Large intestine (tissue), 3 donors: ENCODE data around the gene DOCK9. TPM values are rescaled to one million over a fixed set of nuclear protein-coding genes. Genes with fewer than 3 reads are reported as not detected.

Experiments
- DNase-seq, 2 donors: peaks; one replicate each; pipeline versions ENCODE4 v3.0.0 to v3.0.0-alpha.2; 2013
- H3K27ac ChIP-seq: one replicate; pipeline ENCODE4 v1.5.1; 2013; ENCODE audit warnings: low read length
- H3K27me3 ChIP-seq: 2 replicates; pipeline ENCODE4 v1.6.1; 2013; ENCODE audit warnings: low read length; ENCODE audit not compliant: control insufficient read depth, insufficient read depth
- H3K36me3 ChIP-seq: 2 replicates; pipeline ENCODE4 v1.6.1; 2013; ENCODE audit warnings: low read length; ENCODE audit not compliant: control insufficient read depth, insufficient read depth
- H3K4me1 ChIP-seq: one replicate; pipeline ENCODE4 v1.6.1; 2013; ENCODE audit warnings: low read length; ENCODE audit not compliant: control insufficient read depth, insufficient read depth
- H3K4me3 ChIP-seq: one replicate; pipeline ENCODE4 v1.5.1; 2013; ENCODE audit warnings: low read length
- H3K9me3 ChIP-seq: one replicate; pipeline ENCODE4 v1.6.1; 2013; ENCODE audit warnings: mild to moderate bottlenecking, low read depth, low read length, moderate library complexity; ENCODE audit not compliant: control insufficient read depth
- WGBS: methylation state at CpG from one replicate; pipeline ENCODE4 v1.1.5; 2013; ENCODE audit warnings: low lambda C conversion rate; ENCODE audit not compliant: insufficient coverage; 5-methylcytosine and 5-hydroxymethylcytosine counted together
- polyA plus RNA-seq: library from polyadenylated mRNA; unstranded; fragments of 120-200 nt; gene quantifications from one replicate; pipeline ENCODE4 v1.2.1, GENCODE V29; 2013

DOCK9 gene
- polyA plus RNA-seq, 1 donor, result 103 TPM

DNA sequence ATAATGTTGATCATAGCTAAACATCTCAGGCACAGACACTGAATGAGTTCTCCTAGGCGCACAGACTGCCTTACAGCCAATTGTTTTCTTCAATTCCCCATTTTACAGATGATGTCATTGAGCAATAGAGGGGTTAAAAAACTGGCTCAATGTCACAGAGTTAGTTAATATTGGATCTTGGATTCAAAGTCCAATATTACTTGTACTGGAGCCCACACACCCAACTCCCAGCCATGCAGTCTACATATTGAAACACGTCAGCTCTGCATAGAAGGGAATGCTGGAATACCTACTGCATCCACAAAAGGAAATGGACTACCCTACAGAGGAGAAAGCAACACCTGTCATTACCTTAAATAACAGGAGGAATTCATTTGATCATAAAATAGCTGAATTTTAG, 149.2 kb downstream of the DOCK9 start:
- no CpG with 5 or more reads among the region's 2 CpGs for WGBS
- DNase-seq, result no peak
- Histone ChIP-seq H3K36me3 (peaks cover 78% of the 10 kb centered on the region), H3K4me3 (no peak overlapping the region), H3K27ac (no peak overlapping the region), H3K27me3 (no peaks in the 10 kb centered on the region), H3K9me3 (no peaks in the 10 kb centered on the region), H3K4me1 (peaks cover 5% of the 10 kb centered on the region)

DNA sequence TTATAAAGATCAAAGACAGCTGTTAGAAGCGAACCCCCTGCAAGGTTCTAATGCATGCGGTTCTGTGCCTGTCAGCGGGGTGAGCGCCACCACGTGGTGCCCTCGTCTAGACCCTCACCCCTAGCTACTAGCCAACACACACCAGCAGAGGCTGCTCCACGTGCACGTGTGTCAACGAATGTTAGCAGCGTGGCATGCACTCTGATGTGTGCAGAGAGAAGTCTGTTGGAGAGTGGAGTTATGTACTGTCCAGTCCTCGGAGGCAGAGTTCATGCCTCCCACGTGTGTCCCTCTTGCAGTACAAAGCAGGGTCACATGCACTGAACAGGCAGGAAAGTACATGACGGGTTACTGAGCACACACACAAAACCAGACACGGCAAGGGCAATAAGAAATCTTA, 150.4 kb downstream of the DOCK9 start:
- Histone ChIP-seq H3K36me3 (peaks cover 83% of the 10 kb centered on the region), H3K4me1 (peaks cover 12% of the 10 kb centered on the region), H3K27ac (no peak overlapping the region), H3K4me3 (no peak overlapping the region), H3K9me3 (no peaks in the 10 kb centered on the region), H3K27me3 (no peaks in the 10 kb centered on the region)
- no CpG with 5 or more reads among the region's 14 CpGs for whole genome bisulfite sequencing
- no peak for DNase-seq

DNA sequence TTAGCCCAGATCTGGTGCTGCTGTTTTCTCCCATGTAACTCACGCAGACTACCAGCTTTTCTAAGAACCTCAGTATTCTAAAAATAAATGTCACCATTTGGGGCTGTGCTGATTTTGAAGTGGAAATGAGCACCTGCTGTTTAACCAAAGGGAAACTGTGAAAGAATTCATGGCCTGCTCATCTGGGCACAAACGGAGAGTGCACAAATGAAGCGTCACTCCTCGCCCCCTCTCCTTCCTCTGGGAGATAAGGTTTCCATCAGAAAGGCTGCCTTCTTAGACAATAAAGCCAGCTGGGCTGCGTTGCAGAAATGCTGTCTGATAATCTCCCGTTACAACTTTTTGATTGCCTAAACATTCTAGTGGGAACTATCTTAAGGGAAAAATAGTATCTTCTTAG, 151.7 kb downstream of the DOCK9 start:
- DNase-seq, result no peak
- Histone ChIP-seq H3K4me1 (peaks cover 20% of the 10 kb centered on the region), H3K36me3 (peaks cover 74% of the 10 kb centered on the region), H3K27me3 (no peaks in the 10 kb centered on the region), H3K9me3 (no peaks in the 10 kb centered on the region), H3K4me3 (no peak overlapping the region), H3K27ac (no peak overlapping the region)
- WGBS, result no CpG with 5 or more reads among the region's 6 CpGs

DNA sequence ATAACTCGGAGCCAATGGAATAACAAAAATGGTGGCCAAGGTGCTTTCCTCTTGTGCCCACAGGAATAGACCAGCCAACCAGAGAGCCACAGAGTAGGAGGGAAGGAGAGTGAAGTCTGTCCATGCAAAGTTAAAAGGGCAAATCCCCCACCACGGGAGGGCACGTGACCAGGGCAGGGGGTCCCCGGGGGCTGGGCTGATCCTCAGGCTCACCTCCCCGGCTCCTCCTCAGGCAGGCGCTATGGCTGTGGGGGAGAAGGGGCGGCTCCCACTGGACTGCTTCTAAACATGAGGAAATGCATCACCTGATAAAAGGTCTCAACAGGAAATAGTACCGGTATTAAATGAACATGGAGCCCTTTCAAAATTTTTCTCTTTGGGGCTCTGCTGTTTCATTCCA, 152.2 kb downstream of the DOCK9 start:
- Histone ChIP-seq H3K27ac (no peak overlapping the region), H3K36me3 (peaks cover 75% of the 10 kb centered on the region), H3K9me3 (no peaks in the 10 kb centered on the region), H3K27me3 (no peaks in the 10 kb centered on the region), H3K4me1 (peaks cover 25% of the 10 kb centered on the region), H3K4me3 (no peak overlapping the region)
- DNase-seq, result no peak
- WGBS, result 83% methylated on average over 1 of the region's 8 CpGs

DNA sequence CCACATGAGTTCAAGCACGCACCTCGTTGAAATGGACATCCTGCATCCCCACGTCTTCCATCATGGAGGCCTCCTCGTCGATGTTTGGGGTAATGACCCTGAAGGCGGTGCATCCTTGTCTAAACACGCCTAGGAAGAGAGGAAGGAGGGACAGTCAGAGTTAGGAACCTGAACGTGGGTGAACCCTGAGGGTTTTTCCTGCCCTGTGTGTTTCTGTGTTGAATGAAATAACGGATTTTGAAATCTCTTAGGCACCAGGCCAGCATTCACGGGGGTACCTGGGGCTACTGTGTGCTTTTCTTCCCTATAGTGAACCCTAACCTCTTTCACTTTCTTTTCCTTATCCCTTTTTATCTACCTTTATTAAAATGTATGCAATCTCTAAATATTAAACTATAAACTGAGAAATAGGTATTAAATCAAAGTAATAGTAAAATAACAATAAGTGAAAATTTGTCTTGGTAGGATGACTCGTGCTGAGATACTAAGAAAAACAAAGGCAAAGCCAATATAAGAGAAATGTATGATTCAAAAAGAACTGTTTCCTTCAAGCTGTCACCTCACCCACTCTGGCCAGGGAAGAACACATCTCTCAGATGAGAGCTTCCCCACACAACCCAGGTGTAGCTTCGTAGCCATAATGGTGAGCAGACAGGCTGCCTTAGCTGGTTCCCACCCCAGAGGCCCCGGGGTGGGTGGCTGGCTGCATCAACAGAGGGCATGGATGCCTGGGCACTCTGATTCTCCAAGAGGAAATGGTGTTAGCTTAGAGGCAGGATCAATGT, 153.3 kb downstream of the DOCK9 start:
- H3K36me3 ChIP-seq, result peaks cover 68% of the 10 kb centered on the region
- H3K27me3 ChIP-seq, result no peaks in the 10 kb centered on the region
- DNase-seq, result no peak
- peaks cover 36% of the 10 kb centered on the region for H3K4me1 ChIP-seq
- no peak overlapping the region for H3K4me3 ChIP-seq
- no peaks in the 10 kb centered on the region for H3K9me3 ChIP-seq
- WGBS, result 81% methylated on average over 5 of the region's 13 CpGs
- H3K27ac ChIP-seq, result no peak overlapping the region

DNA sequence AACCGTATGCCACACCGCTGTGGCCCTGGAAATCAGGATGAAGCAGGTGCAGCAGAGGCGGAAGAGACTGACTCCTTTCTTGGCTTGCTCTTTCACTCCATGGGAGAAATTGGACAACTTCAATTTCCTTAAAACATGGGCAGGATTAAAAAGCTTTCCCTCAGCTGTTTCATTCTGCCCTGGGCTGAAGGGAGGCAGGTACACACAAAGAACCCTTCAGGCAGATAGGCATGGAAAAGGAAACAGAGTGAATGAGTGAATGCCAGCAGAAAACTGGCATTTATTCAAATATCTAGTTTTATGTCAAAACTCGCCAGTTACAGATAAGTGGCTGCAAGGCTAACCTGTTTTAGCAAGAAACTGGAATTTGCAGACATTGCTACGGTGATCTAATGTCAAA, 154.4 kb downstream of the DOCK9 start:
- no peak for DNase-seq
- Histone ChIP-seq H3K27me3 (no peaks in the 10 kb centered on the region), H3K4me3 (no peak overlapping the region), H3K4me1 (peaks cover 40% of the 10 kb centered on the region), H3K36me3 (peaks cover 69% of the 10 kb centered on the region), H3K9me3 (no peaks in the 10 kb centered on the region), H3K27ac (peak overlapping the region; percentile 78)
- no CpG with 5 or more reads among the region's 5 CpGs for WGBS

DNA sequence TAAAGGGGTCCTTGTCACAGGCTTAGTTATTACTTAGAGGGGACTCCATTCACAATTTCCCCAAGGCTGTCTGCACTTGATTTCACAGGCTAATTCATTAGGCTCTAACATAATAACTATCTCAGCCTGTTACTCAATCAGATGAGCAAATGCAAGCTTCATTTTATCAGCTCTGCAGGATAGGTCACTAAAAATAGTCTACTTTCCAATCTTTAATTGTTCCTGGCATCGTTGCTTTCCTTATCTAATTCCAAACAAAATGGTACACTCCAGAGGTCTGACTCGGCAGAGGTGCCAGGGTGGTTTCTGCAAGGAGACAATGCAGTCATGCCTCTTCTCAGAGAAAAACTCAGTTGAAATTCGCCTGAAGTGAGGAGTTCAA, 155.6 kb downstream of the DOCK9 start:
- Histone ChIP-seq H3K4me3 (no peak overlapping the region), H3K27me3 (no peaks in the 10 kb centered on the region), H3K36me3 (peaks cover 59% of the 10 kb centered on the region), H3K9me3 (no peaks in the 10 kb centered on the region), H3K4me1 (peaks cover 40% of the 10 kb centered on the region), H3K27ac (peak overlapping the region; percentile 78)
- 23% methylated on average over 3 of the region's 3 CpGs for WGBS
- no peak for DNase-seq

DNA sequence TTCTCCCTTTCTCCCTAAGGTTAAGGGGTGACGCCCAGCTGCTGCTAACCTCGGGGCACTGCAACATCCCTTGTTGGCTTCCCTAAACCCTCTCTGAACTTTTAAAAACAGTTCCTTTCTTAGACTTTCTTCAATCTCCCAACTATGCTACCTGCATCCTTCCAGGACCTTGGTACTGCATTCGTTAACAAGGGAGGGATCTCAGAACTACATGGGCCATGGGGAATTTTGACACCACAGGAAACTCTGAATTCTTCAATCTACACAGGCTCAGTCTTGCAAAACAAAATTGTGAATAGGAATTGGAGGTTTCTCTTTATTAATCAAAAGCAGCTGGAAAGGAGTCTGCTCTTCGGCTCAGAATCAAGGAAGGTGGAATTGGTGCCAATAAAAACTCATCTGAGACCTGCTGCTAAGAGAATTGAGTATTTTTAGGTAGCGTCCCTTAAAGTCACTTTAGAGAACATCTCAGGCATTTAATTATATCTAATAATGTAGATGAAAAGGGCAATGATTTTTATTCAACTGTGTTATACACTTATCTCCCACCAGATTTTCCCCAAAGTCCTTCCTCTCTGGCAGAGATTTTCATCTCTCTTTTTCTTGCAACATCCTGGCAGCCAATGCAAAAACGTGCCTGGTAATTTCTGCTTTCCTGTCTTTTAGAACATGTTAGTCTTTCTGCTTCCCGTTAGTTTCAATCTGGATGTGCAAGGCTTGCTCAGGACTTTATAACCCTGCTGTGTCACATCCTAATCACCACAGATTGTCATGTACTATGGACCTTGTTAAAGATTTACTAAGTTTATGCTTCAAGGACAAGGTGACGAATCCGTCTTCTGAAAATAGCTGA, 156.3 kb downstream of the DOCK9 start:
- no peaks in the 10 kb centered on the region for H3K27me3 ChIP-seq
- H3K4me3 ChIP-seq, result no peak overlapping the region
- no peaks in the 10 kb centered on the region for H3K9me3 ChIP-seq
- peaks cover 40% of the 10 kb centered on the region for H3K4me1 ChIP-seq
- DNase-seq, result peak; percentile 93 to 98
- WGBS, result 13% methylated on average over 3 of the region's 9 CpGs
- peak overlapping the region; percentile 92 for H3K27ac ChIP-seq
- peaks cover 61% of the 10 kb centered on the region for H3K36me3 ChIP-seq

DNA sequence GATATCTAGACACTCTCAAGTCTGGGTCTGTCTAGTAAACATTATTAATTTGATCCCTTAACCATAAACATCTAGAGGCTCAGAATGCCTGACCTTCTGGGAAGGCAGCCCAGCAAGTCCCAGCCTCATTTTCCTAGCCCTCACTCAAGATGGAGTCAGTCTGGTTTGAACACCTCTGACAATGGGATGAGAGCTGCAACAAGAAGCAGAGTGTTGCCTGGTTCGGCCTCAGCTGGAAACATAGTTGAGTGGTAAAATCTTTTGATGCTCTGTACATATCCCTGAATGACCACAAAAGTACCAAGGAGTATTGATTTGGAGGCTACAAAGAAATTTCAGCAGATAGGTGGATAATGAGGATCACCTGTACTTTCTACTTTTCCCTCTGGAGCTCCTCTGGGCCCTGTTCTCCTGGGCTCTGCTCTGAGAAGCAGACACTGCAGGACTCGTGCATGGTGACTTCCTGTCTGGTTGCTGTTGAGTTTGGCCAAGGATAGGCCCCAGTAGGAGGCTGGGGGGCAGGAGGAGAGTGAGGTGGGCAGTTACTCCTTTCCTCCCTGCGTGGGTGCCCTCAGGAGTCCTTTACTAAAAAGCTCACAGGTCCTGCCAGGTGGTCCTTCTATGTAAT, 157.0 kb downstream of the DOCK9 start:
- no peak overlapping the region for H3K4me3 ChIP-seq
- no peaks in the 10 kb centered on the region for H3K9me3 ChIP-seq
- peaks cover 40% of the 10 kb centered on the region for H3K4me1 ChIP-seq
- H3K27me3 ChIP-seq, result no peaks in the 10 kb centered on the region
- WGBS, result no CpG with 5 or more reads among the region's 3 CpGs
- H3K36me3 ChIP-seq, result peaks cover 60% of the 10 kb centered on the region
- peak overlapping the region; percentile 92 for H3K27ac ChIP-seq
- no peak for DNase-seq

DNA sequence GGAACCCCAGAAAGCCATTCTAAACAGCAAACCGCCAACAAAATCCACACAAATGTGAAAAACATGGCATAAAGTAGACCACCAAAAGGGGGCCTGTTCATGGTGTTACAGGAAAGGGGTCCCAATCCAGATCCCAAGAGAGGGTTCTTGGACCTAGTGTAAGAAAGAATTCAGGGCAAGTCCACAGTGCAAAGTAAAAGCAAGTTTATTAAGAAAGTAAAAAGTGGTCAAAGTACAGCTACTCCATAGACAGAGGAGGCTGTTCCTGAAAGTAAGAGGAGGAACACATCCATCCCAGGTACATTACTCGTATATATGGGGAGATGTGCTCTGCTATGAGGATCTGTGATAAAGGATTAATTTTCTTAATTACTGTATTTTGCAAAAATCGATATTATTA, 157.6 kb downstream of the DOCK9 start:
- no peak overlapping the region for H3K4me3 ChIP-seq
- no peaks in the 10 kb centered on the region for H3K27me3 ChIP-seq
- H3K27ac ChIP-seq, result peak overlapping the region; percentile 92
- no CpG with 5 or more reads among the region's 3 CpGs for WGBS
- peaks cover 55% of the 10 kb centered on the region for H3K36me3 ChIP-seq
- DNase-seq, result peak in 1 of 2 donors; percentile 65
- H3K4me1 ChIP-seq, result peaks cover 40% of the 10 kb centered on the region
- no peaks in the 10 kb centered on the region for H3K9me3 ChIP-seq
